Nephron progenitor cell (in vitro differentiated cells): Measurements from ENCODE around the gene CNTNAP3B.
"Not testable (repeated sequence)": the region's sequence is repeated elsewhere in the genome, so short reads cannot be mapped to it uniquely, and the experiment has no call there.

Experiments used
- DNase-seq: peaks from one replicate; pipeline ENCODE4 v3.0.0; 2021
- H3K27ac Mint-ChIP-seq: 2 replicates; pipeline ENCODE4 v1.8.0; 2021; ENCODE audit warnings: mild to moderate bottlenecking, moderate library complexity, mixed read lengths
- H3K27me3 Mint-ChIP-seq: 2 replicates; pipeline ENCODE4 v1.8.0; 2021; ENCODE audit warnings: mild to moderate bottlenecking, low read depth, mixed read lengths; ENCODE audit not compliant: poor library complexity
- H3K36me3 Mint-ChIP-seq: 2 replicates; pipeline ENCODE4 v1.8.0; 2021; ENCODE audit warnings: low read depth, mixed read lengths
- H3K4me1 Mint-ChIP-seq: 2 replicates; pipeline ENCODE4 v1.8.0; 2021; ENCODE audit warnings: mixed read lengths
- H3K4me3 Mint-ChIP-seq: 2 replicates; pipeline ENCODE4 v1.8.0; 2021; ENCODE audit warnings: mild to moderate bottlenecking, moderate library complexity, mixed read lengths
- H3K9me3 Mint-ChIP-seq: 2 replicates; pipeline ENCODE4 v1.8.0; 2021; ENCODE audit warnings: mild to moderate bottlenecking, moderate library complexity, mixed read lengths

The CNTNAP3B gene

GRCh38 chr9:41905488-41905887 is 223.7 kb downstream of the CNTNAP3B start:
- H3K4me3 Mint-ChIP-seq, H3K9me3 Mint-ChIP-seq, H3K27me3 Mint-ChIP-seq, DNase-seq, H3K36me3 Mint-ChIP-seq, H3K4me1 Mint-ChIP-seq, H3K27ac Mint-ChIP-seq: not testable (repeated sequence)

GRCh38 chr9:41902762-41903161 is 226.5 kb downstream of the CNTNAP3B start:
- not testable (repeated sequence) for H3K9me3 Mint-ChIP-seq, DNase-seq, H3K4me1 Mint-ChIP-seq, H3K27me3 Mint-ChIP-seq, H3K36me3 Mint-ChIP-seq, H3K4me3 Mint-ChIP-seq, H3K27ac Mint-ChIP-seq

- not testable (repeated sequence) for H3K36me3 Mint-ChIP-seq, H3K4me1 Mint-ChIP-seq
These were observed 230.4 kb downstream of the CNTNAP3B start for GRCh38 chr9:41898720-41899343.

GRCh38 chr9:41874557-41874956 is 254.7 kb downstream of the CNTNAP3B start:
- DNase-seq, H3K27me3 Mint-ChIP-seq, H3K27ac Mint-ChIP-seq, H3K4me1 Mint-ChIP-seq, H3K36me3 Mint-ChIP-seq, H3K9me3 Mint-ChIP-seq, H3K4me3 Mint-ChIP-seq: not testable (repeated sequence)

More at GRCh38 chr9:41898720-41899343, 230.4 kb downstream of the CNTNAP3B start:
- not testable (repeated sequence) for H3K9me3 Mint-ChIP-seq, H3K4me3 Mint-ChIP-seq, H3K27ac Mint-ChIP-seq, DNase-seq, H3K27me3 Mint-ChIP-seq

- H3K9me3 Mint-ChIP-seq, DNase-seq, H3K27me3 Mint-ChIP-seq, H3K4me1 Mint-ChIP-seq, H3K36me3 Mint-ChIP-seq, H3K27ac Mint-ChIP-seq, H3K4me3 Mint-ChIP-seq: not testable (repeated sequence)
These were observed 273.8 kb downstream of the CNTNAP3B start for GRCh38 chr9:41855422-41855821.

- H3K36me3 Mint-ChIP-seq, H3K4me3 Mint-ChIP-seq, H3K9me3 Mint-ChIP-seq, H3K27ac Mint-ChIP-seq, H3K27me3 Mint-ChIP-seq, H3K4me1 Mint-ChIP-seq, DNase-seq: not testable (repeated sequence)
These were observed 277.1 kb downstream of the CNTNAP3B start for GRCh38 chr9:41851848-41852740.

GRCh38 chr9:41847829-41848228 is 281.4 kb downstream of the CNTNAP3B start:
- not testable (repeated sequence) for H3K27ac Mint-ChIP-seq, H3K4me3 Mint-ChIP-seq, H3K4me1 Mint-ChIP-seq, H3K27me3 Mint-ChIP-seq, DNase-seq, H3K36me3 Mint-ChIP-seq, H3K9me3 Mint-ChIP-seq
